Measurements from ENCODE around the gene GLP1R.

GLP1R gene

DNA sequence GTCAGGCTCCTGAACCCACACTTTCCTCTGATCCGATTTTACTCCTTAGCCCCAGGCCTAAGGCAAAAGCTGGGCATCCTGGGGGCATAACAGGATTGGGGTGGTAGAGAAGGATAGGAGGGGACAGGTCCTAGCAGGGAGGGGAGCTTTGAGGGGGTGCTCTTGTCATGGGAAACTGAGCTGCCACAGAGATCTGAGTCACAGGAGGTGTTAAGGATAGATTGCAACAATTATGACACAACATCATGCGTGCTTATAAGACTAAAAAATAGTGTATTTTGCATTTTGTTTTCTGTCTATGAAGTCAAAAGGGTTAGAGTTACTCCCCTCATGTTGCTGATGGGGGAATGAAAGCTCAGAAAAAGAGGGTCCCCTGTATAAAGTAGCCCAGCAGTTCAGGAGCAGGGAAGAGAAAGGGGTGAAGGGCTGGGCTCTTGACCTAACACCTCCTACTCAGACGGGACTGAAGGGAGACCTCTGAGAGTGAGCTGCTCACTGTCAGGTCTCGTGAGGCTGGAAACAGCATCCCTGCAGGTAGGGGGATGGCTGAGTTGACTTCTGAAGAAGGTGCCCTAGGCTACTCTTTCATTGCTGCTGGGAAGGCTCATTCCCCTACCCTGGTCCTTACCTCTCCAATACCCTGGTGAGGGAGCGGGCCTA lies 2.0 kb downstream of the GLP1R start:
- TF ChIP-seq, protein P1, sequence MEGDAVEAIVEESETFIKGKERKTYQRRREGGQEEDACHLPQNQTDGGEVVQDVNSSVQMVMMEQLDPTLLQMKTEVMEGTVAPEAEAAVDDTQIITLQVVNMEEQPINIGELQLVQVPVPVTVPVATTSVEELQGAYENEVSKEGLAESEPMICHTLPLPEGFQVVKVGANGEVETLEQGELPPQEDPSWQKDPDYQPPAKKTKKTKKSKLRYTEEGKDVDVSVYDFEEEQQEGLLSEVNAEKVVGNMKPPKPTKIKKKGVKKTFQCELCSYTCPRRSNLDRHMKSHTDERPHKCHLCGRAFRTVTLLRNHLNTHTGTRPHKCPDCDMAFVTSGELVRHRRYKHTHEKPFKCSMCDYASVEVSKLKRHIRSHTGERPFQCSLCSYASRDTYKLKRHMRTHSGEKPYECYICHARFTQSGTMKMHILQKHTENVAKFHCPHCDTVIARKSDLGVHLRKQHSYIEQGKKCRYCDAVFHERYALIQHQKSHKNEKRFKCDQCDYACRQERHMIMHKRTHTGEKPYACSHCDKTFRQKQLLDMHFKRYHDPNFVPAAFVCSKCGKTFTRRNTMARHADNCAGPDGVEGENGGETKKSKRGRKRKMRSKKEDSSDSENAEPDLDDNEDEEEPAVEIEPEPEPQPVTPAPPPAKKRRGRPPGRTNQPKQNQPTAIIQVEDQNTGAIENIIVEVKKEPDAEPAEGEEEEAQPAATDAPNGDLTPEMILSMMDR (IDR thresholded peaks at IDR 0.05; ENCODE audit: low read depth, low read length), result no peak
- DNase-seq (ENCODE audit: low read depth in 2 of 2), result no peak
- no peak overlapping the region for H3K4me3 ChIP-seq (replicated peaks in 1 of 2; ENCODE audit: low read depth in 2 of 2, low read length in 2 of 2)

- DNase-seq (ENCODE audit: low read depth in 2 of 2), result no peak
Measured at GRCh38 chr6:39051399-39052122, 3.0 kb downstream of the GLP1R start.

GRCh38 chr6:39053016-39053624 lies 4.5 kb downstream of the GLP1R start:
- no peak for DNase-seq (ENCODE audit: low read depth in 2 of 2)
- TF ChIP-seq, protein P1 (IDR thresholded peaks at IDR 0.05; ENCODE audit: low read depth, low read length), result no peak
- no peak overlapping the region for H3K4me3 ChIP-seq (replicated peaks in 1 of 2; ENCODE audit: low read depth in 2 of 2, low read length in 2 of 2)

More at GRCh38 chr6:39051399-39052122, 3.0 kb downstream of the GLP1R start:
- TF ChIP-seq, protein P1 (IDR thresholded peaks at IDR 0.05; ENCODE audit: low read depth, low read length), result no peak
- no peak overlapping the region for H3K4me3 ChIP-seq (replicated peaks in 1 of 2; ENCODE audit: low read depth in 2 of 2, low read length in 2 of 2)

GRCh38 chr6:39053854-39054576 lies 5.4 kb downstream of the GLP1R start:
- DNase-seq (ENCODE audit: low read depth in 2 of 2), result no peak
- TF ChIP-seq, protein P1 (IDR thresholded peaks at IDR 0.05; ENCODE audit: low read depth, low read length), result no peak
- no peak overlapping the region for H3K4me3 ChIP-seq (replicated peaks in 1 of 2; ENCODE audit: low read depth in 2 of 2, low read length in 2 of 2)

GRCh38 chr6:39054577-39055142 lies 6.1 kb downstream of the GLP1R start:
- TF ChIP-seq, protein P1 (IDR thresholded peaks at IDR 0.05; ENCODE audit: low read depth, low read length), result no peak
- DNase-seq (ENCODE audit: low read depth in 2 of 2), result no peak
- no peak overlapping the region for H3K4me3 ChIP-seq (replicated peaks in 1 of 2; ENCODE audit: low read depth in 2 of 2, low read length in 2 of 2)

DNA sequence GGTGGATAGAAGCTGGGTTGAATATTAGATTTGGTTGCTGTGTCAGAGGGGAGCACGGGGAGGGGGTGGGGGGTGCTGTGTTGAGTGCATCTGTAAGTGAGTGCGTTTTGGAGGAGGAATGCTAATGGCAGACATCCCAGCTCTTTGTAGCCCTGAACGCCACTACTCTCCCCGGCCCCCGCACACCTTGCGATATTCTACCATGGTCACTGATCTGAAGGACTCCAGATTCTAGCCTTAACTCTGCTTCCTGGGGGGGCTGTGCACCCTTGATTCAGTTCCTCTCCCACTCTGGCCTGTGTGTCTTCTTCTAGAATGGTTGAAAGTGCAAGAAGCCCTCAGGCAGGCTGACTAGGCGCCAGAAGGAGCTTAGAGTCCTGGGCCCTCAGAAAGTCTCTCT lies 7.1 kb downstream of the GLP1R start:
- H3K4me3 ChIP-seq (replicated peaks in 1 of 2; ENCODE audit: low read depth in 2 of 2, low read length in 2 of 2), result no peak overlapping the region
- DNase-seq (ENCODE audit: low read depth in 2 of 2), result no peak
- TF ChIP-seq, protein P1 (IDR thresholded peaks at IDR 0.05; ENCODE audit: low read depth, low read length), result no peak
